C4-2B (cell line): ENCODE data around the gene NAB2.

Experiments used
- H3K27ac ChIP-seq: fragments of 450-650 bp; 2 replicates; pipeline ENCODE4 v1.5.1; 2017
- ZFX ChIP-seq: fragments of 450-650 bp; IDR thresholded peaks from 2 replicates; pipeline ENCODE4 v1.6.1; 2017
- TF ChIP-seq, protein P1 (sequence below): fragments of 450-650 bp; conservative IDR thresholded peaks from 2 replicates; pipeline ENCODE4 v1.5.1; 2017; ENCODE audit warnings: mild to moderate bottlenecking

Gene NAB2

DNA sequence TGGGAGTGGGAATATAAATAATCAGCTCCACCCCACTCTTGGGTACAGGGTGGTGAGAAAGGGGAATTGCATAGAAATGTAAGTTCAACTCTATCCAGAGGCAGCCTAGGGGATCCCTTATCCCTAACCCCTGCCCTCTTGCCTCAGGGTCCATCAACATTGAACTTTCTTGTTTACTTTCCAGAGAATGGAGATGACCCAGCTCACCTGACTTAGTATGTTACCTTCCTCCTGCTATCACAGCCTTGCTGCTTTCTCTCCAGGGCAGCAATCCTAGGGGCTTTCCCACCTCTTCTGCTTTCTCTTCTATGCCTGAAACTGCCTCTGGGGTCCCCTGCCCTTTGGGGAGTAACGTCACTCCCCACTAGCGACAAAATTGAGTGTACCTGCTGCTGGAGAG is 42.0 kb downstream of the NAB2 start:
- no peak for TF ChIP-seq ZFX
- TF ChIP-seq, protein P1, sequence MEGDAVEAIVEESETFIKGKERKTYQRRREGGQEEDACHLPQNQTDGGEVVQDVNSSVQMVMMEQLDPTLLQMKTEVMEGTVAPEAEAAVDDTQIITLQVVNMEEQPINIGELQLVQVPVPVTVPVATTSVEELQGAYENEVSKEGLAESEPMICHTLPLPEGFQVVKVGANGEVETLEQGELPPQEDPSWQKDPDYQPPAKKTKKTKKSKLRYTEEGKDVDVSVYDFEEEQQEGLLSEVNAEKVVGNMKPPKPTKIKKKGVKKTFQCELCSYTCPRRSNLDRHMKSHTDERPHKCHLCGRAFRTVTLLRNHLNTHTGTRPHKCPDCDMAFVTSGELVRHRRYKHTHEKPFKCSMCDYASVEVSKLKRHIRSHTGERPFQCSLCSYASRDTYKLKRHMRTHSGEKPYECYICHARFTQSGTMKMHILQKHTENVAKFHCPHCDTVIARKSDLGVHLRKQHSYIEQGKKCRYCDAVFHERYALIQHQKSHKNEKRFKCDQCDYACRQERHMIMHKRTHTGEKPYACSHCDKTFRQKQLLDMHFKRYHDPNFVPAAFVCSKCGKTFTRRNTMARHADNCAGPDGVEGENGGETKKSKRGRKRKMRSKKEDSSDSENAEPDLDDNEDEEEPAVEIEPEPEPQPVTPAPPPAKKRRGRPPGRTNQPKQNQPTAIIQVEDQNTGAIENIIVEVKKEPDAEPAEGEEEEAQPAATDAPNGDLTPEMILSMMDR = no peak
- H3K27ac ChIP-seq = no peak overlapping the region

GRCh38 chr12:57131896-57132744 is 43.2 kb downstream of the NAB2 start:
- TF ChIP-seq, protein P1 = no peak
- no peak for TF ChIP-seq ZFX
- H3K27ac ChIP-seq = no peak overlapping the region

DNA sequence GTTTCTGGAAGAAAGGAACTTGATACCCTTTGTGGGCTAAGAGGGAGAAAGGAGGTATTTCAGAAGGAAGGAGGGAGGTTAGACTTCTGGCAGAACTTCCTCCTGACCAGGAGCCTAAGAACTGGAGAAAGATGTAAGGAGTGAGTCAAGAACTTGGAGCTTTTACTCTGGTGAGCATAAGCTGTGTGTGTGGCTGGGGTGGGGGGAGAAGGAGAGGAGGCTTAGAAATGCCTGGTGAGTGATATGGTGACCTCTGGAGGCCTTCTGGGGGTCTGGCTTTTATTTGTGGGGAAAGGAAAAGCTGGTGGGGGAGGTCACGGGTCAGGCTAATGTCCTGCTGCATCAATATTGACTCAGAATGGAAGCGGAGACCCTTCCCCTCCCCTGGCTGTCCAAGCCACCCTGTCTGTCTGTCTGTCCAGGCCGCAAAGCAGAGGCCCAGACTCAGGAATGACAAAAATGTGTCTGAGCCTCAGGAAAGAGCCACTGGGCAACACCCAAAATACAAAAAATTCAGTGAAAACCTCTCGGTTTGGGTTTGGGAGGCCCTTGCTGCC is 44.2 kb downstream of the NAB2 start:
- TF ChIP-seq ZFX = no peak
- TF ChIP-seq, protein P1 = no peak
- H3K27ac ChIP-seq = no peak overlapping the region

- TF ChIP-seq, protein P1 = no peak
- no peak for TF ChIP-seq ZFX
- no peak overlapping the region for H3K27ac ChIP-seq
These were observed 45.0 kb downstream of the NAB2 start for GRCh38 chr12:57133916-57134315.

- TF ChIP-seq ZFX = no peak
- TF ChIP-seq, protein P1 = no peak
- H3K27ac ChIP-seq = no peak overlapping the region
These were observed 46.0 kb downstream of the NAB2 start for GRCh38 chr12:57134949-57135348.

DNA sequence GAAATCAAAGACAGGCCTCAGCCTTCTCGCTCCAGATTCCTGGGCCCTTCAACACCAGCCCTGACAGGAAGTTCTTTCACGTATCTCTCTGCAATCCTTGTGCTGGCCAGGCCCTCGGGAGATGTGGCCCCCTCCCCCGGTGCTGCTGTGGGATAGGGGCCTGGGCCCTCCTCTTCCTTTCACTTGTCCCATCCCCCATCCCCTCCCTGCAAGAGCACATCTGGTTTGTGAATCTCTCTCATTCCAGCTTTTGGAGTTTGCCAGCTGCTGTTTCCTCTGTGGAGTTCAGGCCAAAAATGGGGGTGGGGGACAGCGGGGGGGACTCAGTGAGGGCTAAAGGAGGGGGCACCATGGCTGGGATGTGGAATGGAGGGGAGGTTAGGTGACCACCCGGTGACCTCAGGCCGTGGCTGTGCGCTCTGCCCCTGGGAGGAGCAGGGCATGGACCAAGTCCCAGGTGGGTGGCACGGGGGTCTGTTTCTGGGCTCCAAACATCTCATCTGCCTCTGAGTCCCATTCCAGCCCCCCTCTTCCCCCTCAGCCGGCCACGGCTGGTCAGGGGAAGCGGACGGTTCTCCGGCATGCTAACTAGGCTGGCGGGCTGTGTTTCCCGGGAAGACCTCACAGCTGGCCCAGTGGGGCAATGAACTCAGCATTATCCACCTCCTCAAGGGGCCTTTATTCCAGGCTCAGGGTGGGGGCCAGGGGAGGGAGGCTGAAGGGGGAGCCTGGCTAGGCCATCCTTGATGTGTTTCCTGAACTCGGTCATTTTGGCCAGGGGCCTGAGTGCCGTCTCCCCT is 46.8 kb downstream of the NAB2 start:
- TF ChIP-seq ZFX = no peak
- TF ChIP-seq, protein P1 = no peak
- H3K27ac ChIP-seq = no peak overlapping the region
